ENCODE results near the gene ZNF708.
"Not testable (repeated sequence)": the region's sequence is repeated elsewhere in the genome, so short reads cannot be mapped to it uniquely, and the experiment has no call there.

GRCh38 chr19:21260848-21261381, 68.3 kb downstream of the ZNF708 start:
- TF ChIP-seq, protein P1, sequence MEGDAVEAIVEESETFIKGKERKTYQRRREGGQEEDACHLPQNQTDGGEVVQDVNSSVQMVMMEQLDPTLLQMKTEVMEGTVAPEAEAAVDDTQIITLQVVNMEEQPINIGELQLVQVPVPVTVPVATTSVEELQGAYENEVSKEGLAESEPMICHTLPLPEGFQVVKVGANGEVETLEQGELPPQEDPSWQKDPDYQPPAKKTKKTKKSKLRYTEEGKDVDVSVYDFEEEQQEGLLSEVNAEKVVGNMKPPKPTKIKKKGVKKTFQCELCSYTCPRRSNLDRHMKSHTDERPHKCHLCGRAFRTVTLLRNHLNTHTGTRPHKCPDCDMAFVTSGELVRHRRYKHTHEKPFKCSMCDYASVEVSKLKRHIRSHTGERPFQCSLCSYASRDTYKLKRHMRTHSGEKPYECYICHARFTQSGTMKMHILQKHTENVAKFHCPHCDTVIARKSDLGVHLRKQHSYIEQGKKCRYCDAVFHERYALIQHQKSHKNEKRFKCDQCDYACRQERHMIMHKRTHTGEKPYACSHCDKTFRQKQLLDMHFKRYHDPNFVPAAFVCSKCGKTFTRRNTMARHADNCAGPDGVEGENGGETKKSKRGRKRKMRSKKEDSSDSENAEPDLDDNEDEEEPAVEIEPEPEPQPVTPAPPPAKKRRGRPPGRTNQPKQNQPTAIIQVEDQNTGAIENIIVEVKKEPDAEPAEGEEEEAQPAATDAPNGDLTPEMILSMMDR (conservative IDR thresholded peaks at IDR 0.05): not testable (repeated sequence)
- TF ChIP-seq ZFX (IDR thresholded peaks at IDR 0.05): not testable (repeated sequence)
